G401.6 (cell line): ENCODE data around the gene NOS1AP.

Experiments
- FAIRE-seq: peaks from 2 replicates; lab custom pipeline; 2012; peaks lifted over from hg19 to GRCh38; lab: Jason Lieb, UNC

Gene NOS1AP

DNA sequence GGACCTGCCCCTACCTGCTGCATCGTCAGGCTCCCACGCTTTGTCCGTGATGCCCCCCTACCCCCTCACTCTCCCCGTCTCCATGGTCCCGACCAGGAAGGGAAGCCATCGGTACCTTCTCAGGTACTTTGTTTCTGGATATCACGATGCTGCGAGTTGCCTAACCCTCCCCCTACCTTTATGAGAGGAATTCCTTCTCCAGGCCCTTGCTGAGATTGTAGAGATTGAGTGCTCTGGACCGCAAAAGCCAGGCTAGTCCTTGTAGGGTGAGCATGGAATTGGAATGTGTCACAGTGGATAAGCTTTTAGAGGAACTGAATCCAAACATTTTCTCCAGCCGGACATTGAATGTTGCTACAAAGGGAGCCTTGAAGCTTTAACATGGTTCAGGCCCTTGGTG lies 298.3 kb downstream of the NOS1AP start:
- no peak for FAIRE-seq

- no peak for FAIRE-seq
These were observed 299.0 kb downstream of the NOS1AP start for GRCh38 chr1:162368451-162368850.

DNA sequence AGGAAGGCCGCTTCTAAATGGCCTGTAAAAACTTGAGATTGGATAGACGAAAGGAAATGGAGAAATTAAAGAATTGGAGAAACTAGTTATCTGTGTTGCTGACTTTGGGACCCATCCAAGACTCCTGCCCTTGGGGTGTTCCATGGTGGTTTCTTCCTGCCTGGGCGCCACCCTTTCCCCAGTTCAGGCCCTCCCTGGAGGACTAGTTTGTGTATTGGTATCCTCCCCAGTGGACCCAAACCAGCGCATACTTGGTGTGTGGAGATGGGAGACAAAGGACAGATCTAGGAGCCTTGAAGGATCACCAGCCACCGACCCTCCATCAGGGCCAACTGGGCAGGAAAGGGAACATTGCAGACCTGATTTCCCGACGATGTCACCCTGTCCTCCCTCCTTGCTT lies 300.1 kb downstream of the NOS1AP start:
- FAIRE-seq = no peak

GRCh38 chr1:162370161-162370560 lies 300.7 kb downstream of the NOS1AP start:
- no peak for FAIRE-seq

GRCh38 chr1:162370721-162371120 lies 301.2 kb downstream of the NOS1AP start:
- no peak for FAIRE-seq

DNA sequence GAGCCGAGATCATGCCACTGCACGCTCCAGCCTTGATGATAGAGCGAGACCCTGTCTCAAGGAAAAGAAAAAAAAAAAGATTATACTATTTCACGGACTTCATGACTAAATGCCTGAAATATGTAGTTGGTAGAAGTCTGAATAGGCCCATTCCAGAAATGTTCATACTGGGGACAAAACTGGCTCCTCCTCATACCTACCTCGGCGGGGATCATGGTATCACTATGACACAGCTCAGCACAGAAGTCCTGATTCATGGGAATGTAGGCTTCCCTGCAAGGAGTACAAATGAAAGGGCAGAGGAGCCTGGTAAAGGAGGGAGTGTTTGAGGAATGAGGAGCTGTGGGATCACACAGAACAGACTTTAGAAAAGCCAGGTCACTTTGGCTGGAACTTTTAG lies 302.1 kb downstream of the NOS1AP start:
- no peak for FAIRE-seq

DNA sequence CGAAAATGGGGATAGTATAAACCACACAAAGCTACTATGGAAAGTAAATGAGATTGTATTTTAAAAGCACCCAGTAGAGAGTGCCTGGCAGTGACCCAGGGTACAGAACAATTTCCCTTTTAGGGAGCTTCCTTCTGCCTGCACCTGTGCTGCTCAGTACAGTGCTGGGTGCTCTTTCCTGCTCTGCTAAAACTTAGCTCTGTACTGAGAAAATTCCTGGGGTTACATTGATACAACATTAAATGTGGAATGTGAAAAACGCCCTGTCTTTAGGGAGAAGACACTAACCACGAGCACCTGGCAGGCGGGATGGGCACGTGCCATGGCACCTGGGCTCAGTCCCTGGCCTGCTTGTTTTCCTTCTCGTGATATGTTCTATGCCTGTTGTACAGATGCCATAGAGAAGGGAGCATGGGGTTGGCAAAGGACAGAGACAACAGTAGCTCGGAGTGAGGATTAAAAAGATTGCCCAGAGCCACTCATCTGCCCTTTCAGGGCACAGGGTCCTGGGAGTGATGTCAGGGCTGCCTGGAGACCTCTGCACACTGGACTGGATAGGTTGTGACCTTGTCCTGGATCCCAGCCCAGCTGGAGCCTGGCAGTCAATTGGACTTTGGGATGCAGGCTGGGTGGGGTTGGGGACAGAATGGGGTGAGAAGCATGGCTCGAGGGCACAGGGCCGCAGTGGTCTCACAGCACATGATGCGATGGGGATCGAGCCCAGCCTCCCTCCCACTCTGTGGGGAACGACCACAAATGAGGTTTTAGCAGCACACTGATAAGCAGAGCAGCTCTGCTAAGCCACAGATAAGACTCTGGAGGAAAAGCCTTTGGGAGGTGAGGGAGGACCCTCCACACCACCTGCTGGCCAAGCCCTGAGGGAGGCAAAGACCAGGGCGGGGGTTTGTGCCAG lies 302.9 kb downstream of the NOS1AP start:
- no peak for FAIRE-seq

DNA sequence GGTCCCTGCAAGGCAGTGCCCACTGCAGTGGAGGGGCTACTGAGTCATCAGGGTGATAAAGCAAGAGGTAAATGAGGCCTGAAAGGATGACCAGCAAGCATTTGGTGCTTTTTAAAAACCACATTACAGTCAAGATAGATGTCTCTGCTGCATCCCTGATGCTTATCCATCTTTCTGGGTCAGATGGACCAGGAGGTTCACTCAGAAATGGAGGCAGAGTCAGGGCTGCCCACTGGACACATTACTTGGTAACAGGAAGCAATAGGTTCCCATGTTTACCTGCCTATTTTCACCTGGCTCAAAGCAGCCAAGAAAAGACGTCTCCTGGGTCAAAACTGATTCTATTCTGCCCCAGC lies 303.6 kb downstream of the NOS1AP start:
- no peak for FAIRE-seq

DNA sequence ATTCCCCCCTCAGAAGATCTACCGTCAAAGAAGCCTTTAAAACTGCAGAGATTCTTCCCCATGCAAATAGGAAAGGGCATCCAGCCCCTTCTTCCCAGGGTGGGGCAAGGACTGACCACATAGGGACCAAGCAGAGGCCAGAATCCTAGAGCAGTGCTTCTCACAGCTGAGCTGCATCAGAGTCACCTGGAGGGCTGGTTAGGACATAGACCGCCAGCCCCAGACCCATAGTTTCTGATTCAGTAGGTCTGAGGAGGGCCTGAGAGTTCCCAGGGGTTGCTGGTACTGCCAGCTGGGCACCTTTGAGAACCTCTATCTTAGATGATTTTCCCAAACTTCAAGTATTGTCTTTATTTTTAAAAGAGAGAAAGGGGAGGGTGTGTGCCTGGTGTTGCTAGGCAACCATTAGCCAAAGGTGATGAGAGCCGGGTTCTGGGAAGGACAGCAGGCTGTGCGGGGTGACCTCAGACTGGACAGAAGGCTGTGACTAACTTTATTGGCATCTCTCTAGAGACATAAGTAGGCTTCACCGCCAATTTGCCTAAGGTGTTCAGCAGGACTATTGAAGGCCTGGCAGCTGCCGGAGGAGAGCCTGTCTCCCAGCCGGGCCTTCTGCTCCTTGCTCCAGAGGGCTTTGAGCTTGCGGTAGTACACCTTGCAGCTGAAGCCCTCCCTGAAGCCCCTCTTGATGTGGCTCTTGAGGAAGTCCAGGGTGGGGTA lies 304.2 kb downstream of the NOS1AP start:
- no peak for FAIRE-seq

DNA sequence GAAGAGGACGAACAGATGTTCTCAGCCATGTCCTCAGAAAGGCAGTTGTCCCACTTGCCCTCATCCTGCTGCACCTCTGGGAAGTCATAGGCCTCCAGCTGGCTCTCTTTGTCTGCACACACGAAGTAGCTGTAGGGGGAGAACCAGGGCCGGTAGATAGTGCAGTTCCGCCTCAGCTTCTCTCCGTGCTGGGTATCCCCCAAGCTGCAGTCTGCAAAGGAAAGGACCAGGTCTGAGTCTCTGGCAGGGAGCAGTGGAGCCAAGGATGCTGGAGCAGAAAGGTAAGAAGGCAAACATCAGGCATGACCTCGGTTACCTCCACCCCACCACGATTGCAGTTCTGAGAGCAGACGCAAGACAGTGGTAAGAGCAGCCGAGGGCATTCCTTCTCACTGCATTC lies 304.9 kb downstream of the NOS1AP start:
- FAIRE-seq = no peak

- FAIRE-seq = no peak
These were observed 306.0 kb downstream of the NOS1AP start for GRCh38 chr1:162375463-162375862.

DNA sequence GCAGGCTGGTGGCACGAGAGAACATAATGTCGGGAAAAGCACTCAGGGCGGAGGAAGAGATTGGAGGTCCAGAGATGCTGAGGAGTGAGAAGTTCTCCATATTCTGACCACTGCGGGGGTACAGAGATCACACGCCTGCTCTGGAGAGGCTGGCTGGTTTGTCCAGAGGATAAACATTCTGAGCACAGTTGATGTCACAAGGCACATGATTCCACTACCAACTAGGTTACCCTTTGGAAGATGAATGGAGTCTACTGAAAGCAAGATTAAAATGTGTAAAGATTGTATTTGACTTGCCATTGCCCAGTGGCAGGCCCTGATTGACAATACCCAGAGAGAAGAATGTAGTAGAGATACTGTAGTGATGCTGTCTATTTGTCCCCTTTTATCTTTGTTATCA lies 307.2 kb downstream of the NOS1AP start, which contains the start of gene SPATA46:
Gene SPATA46 (minus strand): TSS at position 164 of the 400 bp plus-strand sequence. CDS start 64 bp downstream, at position 100.
- no peak for FAIRE-seq

DNA sequence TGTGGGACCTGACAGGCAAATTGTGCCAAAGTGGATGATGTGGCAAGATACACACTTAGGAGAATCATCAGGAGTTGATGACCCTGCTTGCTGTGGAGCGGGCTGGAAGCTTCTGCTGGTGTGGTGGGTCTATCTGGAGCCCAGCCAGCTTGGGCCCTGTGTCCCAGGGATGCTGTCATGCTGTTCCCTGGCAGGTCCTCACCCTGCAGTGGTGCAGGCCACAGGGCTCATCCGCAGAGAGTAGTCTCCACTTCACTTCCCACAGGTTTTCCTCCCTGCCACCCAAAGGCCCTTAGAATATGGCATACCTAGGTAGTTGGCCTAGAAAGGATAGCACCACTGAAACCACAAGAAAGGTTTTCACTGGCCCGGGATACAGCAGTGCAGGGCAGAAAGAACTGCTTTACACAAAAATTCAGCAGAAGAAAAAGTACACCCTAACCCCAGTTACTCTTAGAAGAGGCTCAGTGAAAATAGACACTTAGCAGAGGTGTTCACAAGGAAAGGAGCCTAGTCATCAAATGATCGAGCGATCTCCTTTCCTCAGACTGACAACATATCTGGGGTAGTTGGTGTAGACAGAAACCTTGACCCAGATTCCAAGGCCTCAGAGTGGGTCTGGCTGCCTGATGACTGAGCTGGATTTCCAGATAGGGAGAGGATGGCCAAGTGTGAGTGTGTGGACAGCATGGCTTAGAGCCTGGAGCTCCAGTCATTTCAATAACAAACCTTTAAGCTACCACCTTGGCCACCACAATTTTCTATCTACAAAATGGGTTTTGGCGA lies 310.8 kb downstream of the NOS1AP start:
- no peak for FAIRE-seq

- FAIRE-seq = no peak
These were observed 311.9 kb downstream of the NOS1AP start, which contains the start of gene C1orf226 for GRCh38 chr1:162381383-162381782. C1orf226 (plus strand) TSS chr1:162381728; CDS start chr1:162381902, 174 bp downstream.

- FAIRE-seq = no peak
These were observed 312.7 kb downstream of the NOS1AP start for GRCh38 chr1:162381941-162382750.

GRCh38 chr1:162383091-162383490 lies 313.6 kb downstream of the NOS1AP start:
- no peak for FAIRE-seq

- no peak for FAIRE-seq
These were observed 314.0 kb downstream of the NOS1AP start for GRCh38 chr1:162383516-162383915.

DNA sequence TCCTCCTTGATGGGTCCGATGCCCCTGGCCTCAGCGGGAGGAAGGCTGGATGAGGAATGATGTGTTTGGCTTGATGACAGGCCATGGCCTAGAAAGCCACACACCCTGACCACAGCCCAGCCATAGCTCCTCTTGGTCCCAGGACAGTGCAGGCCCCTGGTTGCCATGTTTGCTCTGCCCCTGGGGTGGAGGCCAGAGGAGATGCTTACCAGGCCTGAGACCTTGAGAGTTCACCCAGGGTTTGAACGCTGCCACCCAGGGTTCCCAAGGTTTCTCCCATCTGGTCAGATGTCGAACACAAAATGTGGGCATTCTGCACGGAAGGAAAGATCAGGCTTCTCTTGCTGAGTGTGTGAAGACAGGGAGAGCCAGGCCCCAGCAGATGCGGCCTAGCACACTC lies 314.6 kb downstream of the NOS1AP start:
- FAIRE-seq = no peak

- FAIRE-seq = no peak
These were observed 315.2 kb downstream of the NOS1AP start for GRCh38 chr1:162384601-162385279.

DNA sequence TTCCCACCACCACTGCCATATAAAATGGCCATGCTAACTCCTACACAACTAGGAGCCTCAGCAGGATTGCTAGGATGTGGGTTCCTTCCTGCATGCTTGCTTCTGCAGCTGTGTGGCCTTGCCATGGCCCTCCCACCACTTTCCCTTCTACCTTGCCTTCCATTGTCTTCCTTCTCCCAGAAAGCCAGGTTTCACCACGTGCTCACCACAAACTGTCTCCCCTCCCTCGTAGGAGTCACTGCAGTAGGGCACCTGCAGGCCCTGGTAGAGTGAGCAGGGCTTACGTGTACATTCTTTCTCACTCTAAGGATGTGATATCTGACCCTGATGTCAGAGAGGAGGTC lies 315.8 kb downstream of the NOS1AP start:
- no peak for FAIRE-seq

DNA sequence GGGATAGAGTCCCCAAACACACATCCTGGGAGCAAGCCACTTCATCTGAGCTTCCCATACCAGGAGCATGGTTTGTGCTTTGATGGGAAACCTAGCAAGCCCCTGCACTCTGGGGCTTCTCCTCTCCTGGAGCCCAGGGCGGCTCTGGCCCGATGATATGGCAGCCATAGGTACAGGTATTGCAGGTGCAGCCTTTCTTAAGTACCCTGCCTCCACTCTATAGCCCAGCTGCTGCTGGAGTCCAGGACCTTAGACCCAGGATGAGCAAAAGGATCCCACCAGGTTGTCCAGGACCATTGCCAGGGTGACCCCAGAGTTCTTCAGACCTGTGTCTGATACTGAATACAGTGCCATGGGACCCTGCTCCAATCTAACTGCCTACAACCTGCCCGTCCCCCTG lies 316.2 kb downstream of the NOS1AP start:
- no peak for FAIRE-seq
